ENCODE results near the gene PPP1R14B. TPM values are rescaled to one million over a fixed set of nuclear protein-coding genes. Genes with fewer than 3 reads are reported as not detected.

The PPP1R14B gene
- total and polyA plus RNA-seq, 2 of the 13 experiments (the other 11 are each of a cell fraction or from before 2014, with no cell fraction given) = 110 to 148 TPM

DNA sequence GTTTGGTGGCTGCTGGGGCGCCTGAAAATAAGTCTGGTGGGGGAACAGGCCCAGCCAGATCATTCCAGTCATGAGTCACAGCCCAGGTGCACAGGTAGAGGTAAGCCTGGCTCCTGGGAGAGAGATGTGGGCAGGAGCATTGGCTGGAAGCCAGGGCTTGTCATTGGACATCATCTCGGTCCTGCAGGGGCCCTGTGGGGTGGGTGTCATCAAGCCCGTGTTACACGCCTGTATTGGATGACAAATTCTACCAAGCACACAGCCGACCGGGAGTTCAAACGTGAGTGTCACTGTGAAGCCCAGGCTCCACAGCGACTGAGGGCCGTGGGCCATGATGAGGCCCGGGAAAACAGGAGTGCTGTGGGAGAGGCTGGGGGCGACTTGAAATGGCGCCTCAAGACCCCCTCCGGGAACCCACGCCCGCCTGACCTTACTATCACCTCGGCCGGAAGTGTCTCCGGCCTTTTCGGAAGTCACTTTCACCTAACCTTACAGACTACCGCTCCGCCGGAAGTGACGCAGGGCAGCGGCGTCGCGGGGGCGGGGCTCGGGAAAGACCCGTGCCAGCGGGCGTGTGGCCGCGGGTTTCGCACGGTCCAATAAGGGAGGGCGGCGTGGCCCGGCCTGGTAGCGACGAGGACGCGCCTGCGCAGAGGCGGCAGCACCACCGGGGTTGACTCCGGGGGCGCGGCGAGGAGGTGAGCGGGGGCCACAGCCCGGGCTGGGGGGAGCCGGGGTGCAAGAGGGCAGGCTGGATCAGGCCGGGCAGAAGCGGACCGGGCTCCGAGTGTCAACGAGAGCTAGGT lies 6.1 kb downstream of the PPP1R14B start, which contains the start of gene FKBP2 (continued):
- TF ChIP-seq ZNF547 (CRISPR knock-in tag; IDR thresholded peaks at IDR 0.05) = no peak
- no peak for TF ChIP-seq HMG20A (CRISPR knock-in tag; IDR thresholded peaks at IDR 0.05; ENCODE audit: borderline replicate concordance)
- 0 out of 2 replicates have a peak, but pooled peaks have one; percentile 35 for TF ChIP-seq ZNF343 (CRISPR knock-in tag; IDR thresholded peaks at IDR 0.05)
- TF ChIP-seq POLR2A (IDR thresholded peaks at IDR 0.05; ENCODE audit: insufficient read depth in 1 of 2, low read depth in 2 of 2, low read length in 2 of 2) = peak in 1 of 2 experiments; percentile 88; a peak in 2 of 4 replicates
- TF ChIP-seq, protein P1, sequence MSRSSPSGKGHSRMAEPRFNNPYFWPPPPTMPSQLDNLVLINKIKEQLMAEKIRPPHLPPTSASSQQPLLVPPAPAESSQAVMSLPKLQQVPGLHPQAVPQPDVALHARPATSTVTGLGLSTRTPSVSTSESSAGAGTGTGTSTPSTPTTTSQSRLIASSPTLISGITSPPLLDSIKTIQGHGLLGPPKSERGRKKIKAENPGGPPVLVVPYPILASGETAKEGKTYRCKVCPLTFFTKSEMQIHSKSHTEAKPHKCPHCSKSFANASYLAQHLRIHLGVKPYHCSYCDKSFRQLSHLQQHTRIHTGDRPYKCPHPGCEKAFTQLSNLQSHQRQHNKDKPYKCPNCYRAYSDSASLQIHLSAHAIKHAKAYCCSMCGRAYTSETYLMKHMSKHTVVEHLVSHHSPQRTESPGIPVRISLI (CRISPR knock-in tag; IDR thresholded peaks at IDR 0.05; ENCODE audit: borderline replicate concordance) = no peak
- TF ChIP-seq JUN (CRISPR knock-in tag; IDR thresholded peaks at IDR 0.05) = no peak
- TF ChIP-seq ZNF546 (CRISPR knock-in tag; conservative IDR thresholded peaks at IDR 0.05) = no peak; the same call in 1 of the 2 replicates
- TF ChIP-seq EEA1 (CRISPR knock-in tag; IDR thresholded peaks at IDR 0.05; ENCODE audit: borderline replicate concordance) = no peak
- TF ChIP-seq MTA3 (CRISPR knock-in tag; IDR thresholded peaks at IDR 0.05) = no peak
- peak; percentile 74; the same call in 1 of the 2 replicates for TF ChIP-seq SPEN (CRISPR knock-in tag; IDR thresholded peaks at IDR 0.05; ENCODE audit: low read depth)
- TF ChIP-seq ISX (CRISPR knock-in tag; conservative IDR thresholded peaks at IDR 0.05) = no peak
- TF ChIP-seq ZNF770 (CRISPR knock-in tag; IDR thresholded peaks at IDR 0.05) = no peak
- no peak for TF ChIP-seq ZBTB46 (CRISPR knock-in tag; IDR thresholded peaks at IDR 0.05; ENCODE audit: borderline replicate concordance)
- no peak; the same call in 1 of the 2 replicates for TF ChIP-seq ZSCAN29 (CRISPR knock-in tag; conservative IDR thresholded peaks at IDR 0.05)
- TF ChIP-seq XBP1 (CRISPR knock-in tag; IDR thresholded peaks at IDR 0.05) = no peak
- TF ChIP-seq, protein P2, sequence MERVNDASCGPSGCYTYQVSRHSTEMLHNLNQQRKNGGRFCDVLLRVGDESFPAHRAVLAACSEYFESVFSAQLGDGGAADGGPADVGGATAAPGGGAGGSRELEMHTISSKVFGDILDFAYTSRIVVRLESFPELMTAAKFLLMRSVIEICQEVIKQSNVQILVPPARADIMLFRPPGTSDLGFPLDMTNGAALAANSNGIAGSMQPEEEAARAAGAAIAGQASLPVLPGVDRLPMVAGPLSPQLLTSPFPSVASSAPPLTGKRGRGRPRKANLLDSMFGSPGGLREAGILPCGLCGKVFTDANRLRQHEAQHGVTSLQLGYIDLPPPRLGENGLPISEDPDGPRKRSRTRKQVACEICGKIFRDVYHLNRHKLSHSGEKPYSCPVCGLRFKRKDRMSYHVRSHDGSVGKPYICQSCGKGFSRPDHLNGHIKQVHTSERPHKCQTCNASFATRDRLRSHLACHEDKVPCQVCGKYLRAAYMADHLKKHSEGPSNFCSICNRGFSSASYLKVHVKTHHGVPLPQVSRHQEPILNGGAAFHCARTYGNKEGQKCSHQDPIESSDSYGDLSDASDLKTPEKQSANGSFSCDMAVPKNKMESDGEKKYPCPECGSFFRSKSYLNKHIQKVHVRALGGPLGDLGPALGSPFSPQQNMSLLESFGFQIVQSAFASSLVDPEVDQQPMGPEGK (CRISPR knock-in tag; IDR thresholded peaks at IDR 0.05) = peak; percentile 50; the same call in 1 of the 2 replicates
- peak; percentile 86 for TF ChIP-seq NFYC (CRISPR knock-in tag; IDR thresholded peaks at IDR 0.05)
- 0 out of 2 replicates have a peak, but pooled peaks have one; percentile 20 for TF ChIP-seq ZSCAN9 (CRISPR knock-in tag; IDR thresholded peaks at IDR 0.05; ENCODE audit: borderline replicate concordance)

All from HepG2 (cell line).